HepG2 (cell line): ENCODE results near the gene POLRMT. TPM values are rescaled to one million over a fixed set of nuclear protein-coding genes. Genes with fewer than 3 reads are reported as not detected.

ENCODE experiments used
- CERS6 ChIP-seq: sonication (generic); formaldehyde crosslinking; IDR thresholded peaks from 2 replicates; pipeline ENCODE4 v1.5.0; 2020; ENCODE audit warnings: missing genetic modification reagents
- CREB1 ChIP-seq, 2 experiments: fragments of 450-650 bp in 1 of 2; IDR thresholded peaks; 2 replicates each; pipeline ENCODE4 v1.6.1; 2016 to 2017; ENCODE audit warnings: control low read depth in 1 of 2, mild to moderate bottlenecking in 1 of 2, missing compliant biosample characterization in 1 of 2, missing genetic modification characterization in 1 of 2
- ERF ChIP-seq: IDR thresholded peaks from 2 replicates; pipeline ENCODE4 v1.6.1; 2018; ENCODE audit warnings: missing biosample characterization, missing genetic modification reagents
- GFI1 ChIP-seq: sonication (generic); formaldehyde crosslinking; IDR thresholded peaks from 2 replicates; pipeline ENCODE4 v1.5.0; 2020; ENCODE audit warnings: missing genetic modification reagents, mild to moderate bottlenecking, borderline replicate concordance
- HNF1A ChIP-seq, 2 experiments: sonication (generic) in 1 of 2; formaldehyde crosslinking in 1 of 2; IDR thresholded peaks; 2 replicates each; pipeline versions ENCODE4 v1.4.0 to v1.6.1; 2016 to 2020; ENCODE audit warnings: borderline replicate concordance in 1 of 2, low read depth in 1 of 2, mild to moderate bottlenecking in 1 of 2, missing genetic modification reagents in 1 of 2
- IRF1 ChIP-seq: sonication (generic); formaldehyde crosslinking; IDR thresholded peaks from 2 replicates; pipeline ENCODE4 v1.4.0; 2020; ENCODE audit warnings: low read depth, mild to moderate bottlenecking, missing genetic modification reagents
- MYNN ChIP-seq: sonication (generic); formaldehyde crosslinking; IDR thresholded peaks from 2 replicates; pipeline ENCODE4 v1.4.0; 2020; ENCODE audit warnings: mild to moderate bottlenecking, low read depth, missing genetic modification reagents
- RXRA ChIP-seq: sonication (generic); formaldehyde crosslinking; IDR thresholded peaks from 2 replicates; pipeline ENCODE4 v1.5.1; 2020; ENCODE audit warnings: missing genetic modification reagents
- SMAD9 ChIP-seq: sonication (generic); formaldehyde crosslinking; IDR thresholded peaks from 2 replicates; pipeline ENCODE4 v1.5.1; 2020; ENCODE audit warnings: mild to moderate bottlenecking, missing genetic modification reagents
- TAF15 ChIP-seq: fragments of 200-400 bp; formaldehyde crosslinking; IDR thresholded peaks from one replicate; pipeline ENCODE4 v1.6.1; 2018; ENCODE audit warnings: mild to moderate bottlenecking, low read depth, low read length; ENCODE audit not compliant: poor library complexity, severe bottlenecking
- TOE1 ChIP-seq: sonication (generic); formaldehyde crosslinking; IDR thresholded peaks from 2 replicates; pipeline ENCODE4 v1.4.0; 2020; ENCODE audit warnings: mild to moderate bottlenecking, missing genetic modification reagents
- ZHX1 ChIP-seq: sonication (generic); formaldehyde crosslinking; IDR thresholded peaks from 2 replicates; pipeline ENCODE4 v1.8.1; 2022; ENCODE audit warnings: low read depth, mild to moderate bottlenecking, missing genetic modification reagents
- ZNF10 ChIP-seq: sonication (generic); formaldehyde crosslinking; IDR thresholded peaks from 2 replicates; pipeline ENCODE4 v1.4.0; 2020; ENCODE audit warnings: mild to moderate bottlenecking, low read depth, missing genetic modification reagents, borderline replicate concordance
- ZNF792 ChIP-seq: IDR thresholded peaks from 2 replicates; pipeline ENCODE4 v1.6.1; 2016
- polyA plus RNA-seq, 8 experiments: library from polyadenylated mRNA; depleted of rRNA in 3 of 8; stranded (reverse) in 7 of 8; unstranded in 1 of 8; fragments of >200 nt; fragmentation: Illumina TruSeq in 4 of 8; extraction: Trizol in 4 of 8; gene quantifications; 2 replicates each; pipeline versions ENCODE4 v1.2.1 to v1.2.3, GENCODE V29; 2011 to 2016; ENCODE audit warnings: low read depth in 4 of 8, missing spikeins in 1 of 8, mixed read lengths in 1 of 8; ENCODE audit not compliant: insufficient read depth in 1 of 8
- total RNA-seq, 5 experiments: library from RNA; depleted of rRNA; stranded (reverse); fragments of >200 nt; fragmentation: Illumina TruSeq; extraction: Trizol; gene quantifications; 2 replicates each; pipeline ENCODE4 v1.2.3, GENCODE V29; 2016; ENCODE audit warnings: low read depth in 1 of 5
- TF ChIP-seq, protein P1 (sequence below): sonication (generic); formaldehyde crosslinking; IDR thresholded peaks from 2 replicates; pipeline ENCODE4 v1.4.0; 2020; ENCODE audit warnings: mild to moderate bottlenecking, missing genetic modification reagents
- TF ChIP-seq, protein P2 (sequence below): conservative IDR thresholded peaks from 2 replicates; pipeline ENCODE4 v1.6.1; 2018; ENCODE audit warnings: missing genetic modification reagents

POLRMT gene
- total and polyA plus RNA-seq, 2 of the 13 experiments (the other 11 are each of a cell fraction or from before 2014, with no cell fraction given), result 78.0 to 101 TPM

DNA sequence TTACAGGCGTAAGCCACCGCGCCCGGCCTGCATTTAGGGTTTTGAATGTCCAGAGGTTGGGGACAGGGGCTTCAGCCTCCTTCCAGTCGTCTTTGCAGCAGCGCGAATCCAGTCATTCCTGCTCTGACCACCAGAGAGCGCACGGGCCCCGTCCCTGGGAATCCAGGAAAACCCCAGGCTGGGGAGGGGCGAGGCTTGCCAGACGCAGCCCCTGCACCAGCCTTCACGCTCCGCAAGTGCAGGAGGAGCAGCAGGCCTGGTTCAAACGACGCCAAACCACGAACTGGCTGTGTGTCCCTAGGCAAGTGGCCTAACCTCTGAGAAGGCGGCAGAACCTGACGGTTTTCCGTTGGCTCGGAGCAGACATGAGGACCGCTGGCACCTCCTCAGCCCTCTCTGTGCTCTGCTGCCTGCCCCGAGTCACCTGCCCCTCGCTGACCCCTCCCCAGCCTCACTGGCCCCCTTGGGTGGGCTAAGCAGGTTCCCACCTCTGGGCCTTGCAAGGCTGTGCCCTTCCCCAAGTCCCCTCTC, 31.6 kb upstream of the POLRMT start (continued):
- TF ChIP-seq, protein P1, sequence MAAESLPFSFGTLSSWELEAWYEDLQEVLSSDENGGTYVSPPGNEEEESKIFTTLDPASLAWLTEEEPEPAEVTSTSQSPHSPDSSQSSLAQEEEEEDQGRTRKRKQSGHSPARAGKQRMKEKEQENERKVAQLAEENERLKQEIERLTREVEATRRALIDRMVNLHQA, result no peak
- no peak for TF ChIP-seq IRF1 (CRISPR knock-in tag)
- TF ChIP-seq ZHX1 (CRISPR knock-in tag), result no peak
- TF ChIP-seq RXRA (CRISPR knock-in tag), result no peak; the same call in 1 of the 2 replicates
- TF ChIP-seq, protein P2, sequence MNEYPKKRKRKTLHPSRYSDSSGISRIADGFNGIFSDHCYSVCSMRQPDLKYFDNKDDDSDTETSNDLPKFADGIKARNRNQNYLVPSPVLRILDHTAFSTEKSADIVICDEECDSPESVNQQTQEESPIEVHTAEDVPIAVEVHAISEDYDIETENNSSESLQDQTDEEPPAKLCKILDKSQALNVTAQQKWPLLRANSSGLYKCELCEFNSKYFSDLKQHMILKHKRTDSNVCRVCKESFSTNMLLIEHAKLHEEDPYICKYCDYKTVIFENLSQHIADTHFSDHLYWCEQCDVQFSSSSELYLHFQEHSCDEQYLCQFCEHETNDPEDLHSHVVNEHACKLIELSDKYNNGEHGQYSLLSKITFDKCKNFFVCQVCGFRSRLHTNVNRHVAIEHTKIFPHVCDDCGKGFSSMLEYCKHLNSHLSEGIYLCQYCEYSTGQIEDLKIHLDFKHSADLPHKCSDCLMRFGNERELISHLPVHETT (CRISPR knock-in tag), result peak; percentile 74; the same call in 1 of the 2 replicates
- TF ChIP-seq ZNF792 (CRISPR knock-in tag), result peak; percentile 62; the same call in 1 of the 2 replicates
- TF ChIP-seq HNF1A (IDR thresholded peaks at IDR 0.05; ENCODE audit: low read depth), result no peak
- no peak for TF ChIP-seq HNF1A (CRISPR knock-in tag; IDR thresholded peaks at IDR 0.05; ENCODE audit: borderline replicate concordance)
- TF ChIP-seq MYNN (CRISPR knock-in tag), result no peak
- TF ChIP-seq TAF15, result no peak
- peak; percentile 82 for TF ChIP-seq ERF (CRISPR knock-in tag)
- TF ChIP-seq CREB1 (IDR thresholded peaks at IDR 0.05), result no peak
- TF ChIP-seq CREB1 (CRISPR knock-in tag; IDR thresholded peaks at IDR 0.05), result no peak
- no peak for TF ChIP-seq SMAD9
- TF ChIP-seq TOE1 (CRISPR knock-in tag), result no peak
- peak; percentile 60; the same call in 1 of the 2 replicates for TF ChIP-seq GFI1 (CRISPR knock-in tag)
- no peak for TF ChIP-seq ZNF10
- no peak for TF ChIP-seq CERS6 (CRISPR knock-in tag)
